Measurements from ENCODE around the gene FBXW12.

The FBXW12 gene

DNA sequence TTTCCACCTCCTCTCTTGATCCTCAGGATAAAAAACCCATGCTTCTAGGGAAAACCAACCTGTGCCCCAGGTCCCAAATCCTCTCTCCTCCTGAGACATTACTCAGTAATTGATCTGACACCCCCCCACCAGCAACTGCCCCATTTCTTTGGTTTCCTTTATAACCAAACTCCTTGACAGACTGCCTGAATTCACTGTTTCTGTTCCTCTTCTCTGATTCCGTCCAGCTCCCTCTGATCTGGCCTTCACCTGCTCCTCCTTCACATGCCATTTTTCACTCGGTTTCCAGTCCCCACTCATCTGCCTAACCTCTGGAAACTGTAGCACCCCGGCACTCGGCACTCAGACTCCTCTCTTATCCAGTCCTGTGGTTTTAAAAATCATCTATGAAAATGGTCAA lies 65.8 kb downstream of the FBXW12 start:
- DNase-seq, result no peak

DNA sequence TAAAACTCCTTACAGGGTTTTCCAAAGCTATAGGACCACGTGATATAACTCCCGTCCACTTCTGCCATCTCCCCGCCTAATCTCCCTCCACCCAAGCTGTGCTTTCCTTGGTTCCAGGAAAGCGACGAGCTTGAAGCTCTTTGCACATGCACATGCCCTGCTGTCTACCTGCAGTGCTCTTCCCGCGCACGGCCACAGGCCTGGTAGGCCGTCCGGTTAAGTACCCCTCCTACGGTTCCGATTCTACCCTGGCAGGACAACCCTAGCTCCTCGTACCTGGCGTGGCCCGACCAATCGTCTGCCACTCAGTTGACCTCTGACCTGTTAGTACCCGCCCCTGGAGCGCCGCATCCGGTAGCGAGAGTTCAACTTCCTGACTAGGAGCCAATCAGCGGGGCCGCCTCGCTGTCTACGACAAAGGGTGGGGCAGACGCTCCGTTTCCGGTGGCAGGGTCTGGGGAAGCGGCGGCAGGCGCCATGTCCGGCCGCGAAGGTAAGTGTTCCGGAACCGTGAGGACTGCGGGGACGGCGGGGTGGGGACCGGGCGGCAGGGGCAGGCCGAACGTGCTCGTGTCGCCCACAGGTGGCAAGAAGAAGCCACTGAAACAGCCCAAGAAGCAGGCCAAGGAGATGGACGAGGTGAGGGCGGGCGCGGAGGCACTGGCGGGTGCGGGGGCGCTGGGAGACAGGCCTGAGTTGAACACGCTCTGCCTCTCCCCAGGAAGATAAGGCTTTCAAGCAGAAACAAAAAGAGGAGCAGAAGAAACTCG lies 68.0 kb downstream of the FBXW12 start, which contains the start of the genes CCDC51 and TMA7:
Gene CCDC51, minus strand, starts transcription at position 300 of the 770 bp plus-strand sequence. CDS start 4,991 bp downstream, outside the sequence.
Gene TMA7, plus strand, starts transcription at position 438 of the 770 bp plus-strand sequence. Its CDS starts 40 bp downstream, at position 478.
- DNase-seq, result peak; percentile 96

DNA sequence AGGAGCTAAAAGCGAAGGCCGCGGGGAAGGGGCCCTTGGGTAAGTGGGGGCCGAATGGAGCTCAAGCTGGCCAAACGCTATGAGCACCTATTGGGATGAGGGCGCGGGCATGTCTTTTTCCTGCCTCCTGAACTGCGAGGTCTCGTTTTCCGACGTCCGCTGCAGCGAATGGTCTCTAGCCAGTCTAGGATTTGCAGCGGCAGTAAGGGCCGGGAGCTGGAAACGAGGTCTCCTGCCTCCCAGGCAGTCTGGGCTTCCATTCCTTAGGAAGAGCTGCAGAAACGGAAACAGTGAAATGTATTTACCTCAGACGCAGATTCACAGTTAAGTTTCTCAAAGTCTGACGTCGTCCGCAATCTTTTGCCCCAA lies 68.6 kb downstream of the FBXW12 start:
- DNase-seq, result no peak

DNA sequence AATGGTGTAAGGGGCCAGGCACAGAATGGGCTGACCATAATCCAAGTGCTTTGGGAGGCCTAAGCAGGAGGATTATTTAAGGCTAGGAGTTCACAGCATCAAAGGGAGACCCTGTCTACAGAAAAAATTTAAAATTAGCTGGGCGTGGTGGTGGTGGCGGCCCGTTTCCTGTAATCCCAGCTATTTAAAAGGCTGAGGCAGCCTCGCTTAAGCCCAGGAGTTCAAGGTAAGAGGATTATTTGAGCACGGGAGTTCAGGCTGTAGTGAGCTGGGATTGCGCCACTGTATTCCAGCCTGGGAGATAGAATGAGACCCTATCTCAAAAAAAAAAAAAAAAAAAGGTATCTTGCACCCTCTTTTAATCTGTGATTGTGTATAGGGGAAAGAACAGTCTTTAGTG lies 69.9 kb downstream of the FBXW12 start:
- DNase-seq, result no peak
